SK-N-MC (cell line): ENCODE measurements around the gene PEX3.

Source experiments
- EZH2 ChIP-seq: fragments of 200-600 bp; sonication (generic); IDR thresholded peaks from one replicate; pipeline ENCODE4 v1.6.1; 2017; ENCODE audit warnings: antibody characterized with exemption
- POLR2AphosphoS5 ChIP-seq: IDR thresholded peaks from 2 replicates; pipeline ENCODE4 v1.6.1; 2012; ENCODE audit warnings: mild to moderate bottlenecking, low read depth, low read length, borderline replicate concordance

- TF ChIP-seq EZH2: no peak
- no peak for TF ChIP-seq POLR2AphosphoS5
These were observed 81.3 kb downstream of the PEX3 start for GRCh38 chr6:143531720-143532499.
